SKM-1 treated with dmso at 0.1 percent for 144 hours (cell line): ENCODE results near the gene ASAP2.

Experiments
- DNase-seq: peaks from one replicate; lab custom pipeline; 2025; ENCODE audit not compliant: unreplicated experiment; lab: John Stamatoyannopoulos, UW

Gene ASAP2

DNA sequence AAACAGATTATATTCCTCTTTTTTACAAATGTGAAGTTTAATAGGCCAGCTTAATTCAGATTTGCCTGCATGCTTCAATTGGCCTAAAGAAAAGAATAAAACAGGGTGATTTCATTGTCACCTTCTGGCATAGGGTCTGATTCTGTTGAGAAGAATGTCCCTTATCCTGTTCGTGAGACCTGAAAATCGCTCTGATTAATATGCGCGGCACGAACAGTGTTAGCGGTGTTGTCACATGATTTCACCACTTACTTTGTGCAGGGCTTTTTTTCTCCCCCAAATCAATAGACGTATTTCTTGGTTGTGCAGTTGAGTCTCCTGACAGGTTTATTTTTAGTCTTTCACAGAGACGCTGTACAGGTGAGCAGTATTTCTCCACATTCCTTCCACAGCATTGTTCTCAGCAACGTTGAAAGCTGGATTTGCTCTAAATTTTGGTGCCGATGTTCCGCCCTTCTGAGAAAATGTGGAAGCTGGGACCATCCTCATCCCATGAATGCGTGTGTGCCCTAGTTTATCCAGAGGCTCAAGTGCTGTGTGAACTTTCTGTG is 134.8 kb downstream of the ASAP2 start:
- no peak for DNase-seq

DNA sequence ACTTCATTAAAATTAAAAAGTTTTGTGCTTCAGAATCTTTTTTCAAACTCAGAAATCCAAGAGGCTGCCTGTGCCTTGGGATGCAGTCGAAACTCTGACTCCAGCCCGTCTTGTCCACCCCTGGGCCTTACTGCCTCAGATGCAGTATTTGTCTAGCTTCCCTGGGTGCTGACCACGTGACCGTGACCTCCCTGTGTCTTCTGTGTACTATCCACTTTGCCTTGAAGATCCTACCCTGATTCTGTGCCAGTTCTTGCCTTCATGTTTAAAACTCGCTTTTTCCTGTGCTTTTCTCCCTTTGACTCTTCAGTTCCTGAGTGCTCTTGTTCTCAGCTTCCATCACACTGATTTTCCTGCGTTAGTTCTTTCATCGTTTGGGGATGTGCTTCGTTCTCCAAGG is 136.0 kb downstream of the ASAP2 start:
- DNase-seq: no peak

DNA sequence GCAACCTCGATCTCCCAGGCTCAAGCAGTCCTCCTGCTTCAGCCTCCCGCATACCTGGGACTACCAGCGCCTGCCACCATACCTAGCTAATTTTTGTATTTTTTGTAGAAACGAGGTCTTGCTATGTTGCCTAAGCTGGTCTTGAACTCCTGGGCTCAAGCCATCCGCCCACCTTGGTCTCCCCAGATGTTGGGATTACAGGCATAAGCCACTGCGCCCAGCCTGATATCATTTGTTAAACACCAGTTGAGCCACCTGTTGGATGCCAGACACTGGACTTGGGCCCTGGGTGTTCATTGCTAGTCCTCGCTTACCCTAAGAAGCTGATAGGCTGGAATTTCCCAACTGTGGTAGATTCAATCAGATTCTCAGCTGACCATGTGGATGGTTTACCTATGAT is 136.9 kb downstream of the ASAP2 start:
- no peak for DNase-seq

DNA sequence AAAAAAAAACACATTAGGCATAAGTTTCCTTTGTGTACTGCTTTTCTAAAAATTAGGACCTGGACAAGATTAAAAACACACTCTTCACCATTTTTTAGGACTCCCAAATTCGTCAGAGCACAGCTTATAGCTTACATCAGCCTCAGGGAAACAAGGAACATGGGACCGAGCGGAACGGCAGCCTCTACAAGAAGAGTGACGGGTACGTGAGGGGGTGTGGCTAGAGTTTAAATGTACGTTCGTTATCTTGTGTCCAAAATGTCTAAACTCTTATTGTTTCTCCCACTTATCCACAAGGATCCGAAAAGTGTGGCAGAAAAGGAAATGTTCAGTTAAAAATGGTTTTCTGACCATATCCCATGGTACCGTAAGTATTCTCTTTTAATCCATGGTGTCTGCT is 137.8 kb downstream of the ASAP2 start:
- no peak for DNase-seq

DNA sequence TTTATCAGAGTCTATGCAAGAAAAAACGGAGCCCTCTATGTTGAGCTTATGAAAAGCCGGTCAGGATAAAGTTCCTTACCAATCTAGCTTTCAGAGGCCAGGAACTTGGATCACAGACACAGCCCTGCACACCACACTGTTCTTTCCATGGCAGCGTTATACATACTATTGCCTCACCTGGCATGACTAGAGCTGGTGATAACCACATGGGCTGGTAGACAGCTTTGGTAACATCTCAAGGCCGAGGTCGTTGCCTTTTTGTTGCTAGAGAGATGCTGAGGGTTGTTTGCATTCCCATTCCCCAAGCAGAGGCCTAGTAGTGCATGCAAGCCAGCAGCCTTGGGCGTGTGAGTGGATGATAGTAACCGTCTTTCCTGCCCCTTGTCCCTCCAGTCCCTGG is 138.7 kb downstream of the ASAP2 start:
- DNase-seq: no peak

DNA sequence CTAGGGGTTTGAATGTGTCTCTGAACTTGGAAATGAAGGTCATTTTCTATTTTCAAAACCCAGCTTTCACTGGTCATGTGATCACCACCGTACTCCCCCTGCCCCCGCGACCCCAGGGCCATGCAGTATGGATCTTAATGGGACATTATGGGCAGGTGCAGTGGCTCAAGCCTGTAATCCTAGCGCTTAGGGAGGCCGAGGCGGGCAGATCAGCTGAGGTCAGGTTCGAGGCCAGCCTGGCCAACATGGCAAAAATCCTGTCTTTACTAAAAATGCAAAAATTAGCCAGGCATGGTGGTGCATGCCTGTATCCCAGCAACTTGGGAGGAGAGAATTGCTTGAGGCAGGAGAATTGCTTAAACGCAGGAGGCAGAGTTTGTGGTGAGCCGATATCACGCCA is 139.4 kb downstream of the ASAP2 start:
- DNase-seq: no peak

DNA sequence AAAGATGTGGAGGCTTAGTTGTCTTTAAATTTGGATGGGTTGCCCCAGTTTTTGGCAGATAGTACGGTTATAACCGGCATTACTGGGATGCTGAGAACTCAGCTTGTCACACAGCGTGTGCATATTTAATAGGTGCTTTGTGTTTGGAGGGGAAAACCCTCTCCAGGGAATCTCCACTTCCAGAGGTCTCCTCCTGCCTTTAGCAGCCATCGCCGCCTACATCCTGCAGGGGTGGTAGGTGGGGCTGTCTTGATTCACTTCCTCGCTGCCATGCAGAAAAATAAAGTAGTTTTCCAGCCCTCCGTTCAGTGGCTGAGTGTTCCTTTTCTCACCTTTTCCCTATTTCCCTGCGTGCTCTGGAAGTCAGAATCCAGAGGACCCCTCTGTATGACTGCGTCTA is 140.3 kb downstream of the ASAP2 start:
- DNase-seq: no peak

DNA sequence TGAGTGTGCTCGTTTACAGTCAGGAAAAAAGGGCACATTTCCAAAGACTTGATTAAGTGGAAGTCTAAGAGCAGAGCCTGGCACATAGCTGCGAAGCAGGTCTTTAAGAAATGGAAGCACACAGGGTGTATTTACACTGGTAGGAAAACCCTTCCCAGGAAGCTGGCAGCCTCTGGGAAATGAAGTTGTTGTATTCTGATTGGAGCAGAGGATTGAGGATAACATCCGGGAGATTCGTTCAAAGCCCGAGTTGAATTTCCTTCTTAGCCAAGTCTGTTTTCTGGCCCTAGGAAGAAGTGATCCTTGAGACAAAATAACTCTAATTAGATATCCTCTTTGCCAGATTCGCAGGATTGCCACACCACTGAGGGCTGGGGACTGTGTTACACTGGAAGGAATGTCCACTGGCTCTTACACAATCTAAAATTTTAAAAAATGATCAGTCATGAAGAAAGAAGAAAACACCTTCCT is 140.8 kb downstream of the ASAP2 start:
- DNase-seq: no peak

DNA sequence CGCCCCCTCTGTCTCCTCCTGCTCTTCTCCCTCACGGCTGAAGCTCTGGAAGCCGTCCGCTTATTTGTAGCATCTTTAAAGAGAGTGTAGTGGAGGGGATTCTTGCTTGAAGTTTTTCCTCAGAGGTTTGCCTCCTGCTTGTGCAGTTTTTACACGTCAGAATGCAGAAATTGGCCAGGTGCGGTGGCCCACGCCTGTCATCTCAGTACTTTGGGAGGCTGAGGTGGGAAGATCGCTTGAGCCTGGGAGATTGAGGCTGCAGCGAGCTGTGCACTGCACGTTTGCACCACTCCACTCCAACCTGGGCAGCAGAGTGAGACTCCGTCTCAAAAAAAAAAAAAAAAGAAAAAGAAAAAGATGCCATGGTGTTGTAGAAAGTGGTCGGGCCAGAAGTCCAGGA is 147.7 kb downstream of the ASAP2 start:
- no peak for DNase-seq

DNA sequence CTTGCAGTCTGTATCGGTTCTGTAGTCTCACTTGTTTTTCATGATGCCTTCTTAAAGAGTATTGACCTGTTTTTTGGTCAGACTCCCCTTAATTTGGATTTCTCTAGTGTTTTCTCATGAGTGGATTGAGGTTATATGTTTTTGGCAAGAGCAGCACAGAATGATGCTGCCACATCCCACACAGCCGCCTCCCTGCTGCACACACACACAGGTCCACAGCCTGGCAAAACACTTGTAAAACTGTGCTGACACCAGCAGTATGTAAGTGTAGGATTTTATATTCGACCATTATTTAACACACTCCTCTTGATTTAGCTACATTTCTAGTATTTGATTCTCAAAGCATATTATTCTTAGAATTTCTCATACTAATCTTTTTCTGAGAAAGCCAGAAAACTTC is 148.7 kb downstream of the ASAP2 start:
- DNase-seq: no peak

DNA sequence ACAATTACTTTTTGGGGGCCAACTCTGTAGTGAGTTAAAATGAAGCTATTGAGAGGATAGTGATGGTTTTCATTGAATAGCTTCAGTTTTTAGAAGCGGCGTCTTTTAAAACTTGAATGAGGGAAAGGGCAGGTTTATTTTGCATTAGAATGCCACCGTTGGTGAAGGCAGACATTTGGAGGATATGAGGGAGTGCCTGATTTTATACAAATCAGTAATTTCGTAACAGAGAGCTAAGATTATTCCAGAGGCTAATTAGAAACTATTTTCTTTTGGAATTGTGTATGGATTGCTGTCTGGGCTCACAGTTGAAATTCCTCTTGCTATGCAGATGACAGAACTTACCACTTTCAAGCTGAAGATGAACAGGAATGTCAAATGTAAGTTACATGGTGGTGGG is 149.1 kb downstream of the ASAP2 start:
- DNase-seq: no peak

DNA sequence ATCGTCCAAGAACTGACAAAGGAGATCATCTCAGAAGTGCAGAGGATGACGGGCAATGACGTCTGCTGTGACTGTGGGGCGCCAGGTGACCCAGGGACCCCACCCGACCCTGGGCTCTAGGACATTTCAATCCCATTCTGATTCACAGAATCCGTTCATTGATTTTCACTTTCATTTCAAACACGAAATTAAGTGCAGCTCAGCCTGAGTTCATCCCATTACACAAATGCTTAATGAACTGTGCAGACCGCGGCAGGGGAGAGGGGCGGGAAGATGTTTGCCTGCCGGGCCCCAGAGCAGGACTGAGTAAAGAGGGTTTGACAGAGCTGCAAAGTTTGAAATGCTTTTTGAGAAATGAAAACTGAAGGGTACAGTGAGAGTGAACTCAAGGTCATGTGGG is 149.6 kb downstream of the ASAP2 start:
- DNase-seq: no peak

DNA sequence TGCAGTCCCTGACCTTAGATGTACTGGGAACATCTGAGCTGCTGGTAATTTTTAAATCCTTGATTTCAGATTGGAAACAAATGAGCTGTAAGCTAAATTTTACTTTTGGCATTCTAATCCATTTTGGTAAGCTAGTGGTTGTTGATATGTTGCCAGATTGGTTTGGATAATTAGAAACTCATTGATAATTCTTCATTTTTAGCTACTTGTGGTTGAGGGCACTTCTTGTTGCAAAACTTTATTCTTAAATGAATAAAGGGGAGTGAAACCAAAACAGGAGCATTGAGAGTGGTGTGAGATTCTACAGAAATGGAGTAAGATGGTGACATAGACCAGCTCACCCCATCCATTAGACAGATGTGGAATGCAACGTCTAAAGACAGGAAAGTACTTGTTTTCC is 152.2 kb downstream of the ASAP2 start:
- no peak for DNase-seq

DNA sequence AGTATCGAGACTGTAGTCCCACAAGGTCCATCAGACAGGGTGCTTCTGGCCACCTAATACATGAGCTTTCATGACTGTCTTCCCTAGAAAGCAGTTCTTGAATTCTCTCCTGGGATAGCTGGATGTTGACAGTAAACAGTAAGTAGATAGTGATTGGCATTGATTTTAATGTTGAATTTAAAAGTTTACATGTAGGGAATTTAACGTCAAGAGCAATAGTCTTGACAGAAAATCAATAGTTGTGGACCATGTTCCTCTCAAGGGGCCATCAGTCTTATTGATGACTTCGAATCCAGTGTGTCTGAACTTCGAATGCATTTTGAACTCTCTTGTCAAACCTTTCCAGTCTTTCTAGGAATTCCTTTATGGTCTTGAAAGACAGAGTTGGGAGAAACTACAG is 152.9 kb downstream of the ASAP2 start:
- no peak for DNase-seq

DNA sequence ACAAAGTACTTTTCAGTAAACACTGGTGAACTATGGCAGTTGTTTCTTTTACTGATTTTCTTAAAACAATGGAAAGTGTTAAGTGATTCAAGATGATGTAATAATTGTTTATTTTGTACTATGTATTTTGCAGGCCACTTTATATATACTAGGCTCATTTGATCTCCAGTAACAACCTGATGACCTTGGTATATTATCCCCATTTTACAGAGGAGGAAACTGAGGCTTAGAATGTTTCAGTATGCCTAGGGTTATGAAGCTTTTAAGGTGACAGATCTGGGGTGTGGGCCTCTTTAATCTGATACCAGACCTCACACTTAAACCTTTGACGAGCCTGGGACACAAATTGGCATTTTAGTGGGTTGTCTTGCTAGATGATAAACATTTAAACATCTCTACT is 153.5 kb downstream of the ASAP2 start:
- DNase-seq: no peak

DNA sequence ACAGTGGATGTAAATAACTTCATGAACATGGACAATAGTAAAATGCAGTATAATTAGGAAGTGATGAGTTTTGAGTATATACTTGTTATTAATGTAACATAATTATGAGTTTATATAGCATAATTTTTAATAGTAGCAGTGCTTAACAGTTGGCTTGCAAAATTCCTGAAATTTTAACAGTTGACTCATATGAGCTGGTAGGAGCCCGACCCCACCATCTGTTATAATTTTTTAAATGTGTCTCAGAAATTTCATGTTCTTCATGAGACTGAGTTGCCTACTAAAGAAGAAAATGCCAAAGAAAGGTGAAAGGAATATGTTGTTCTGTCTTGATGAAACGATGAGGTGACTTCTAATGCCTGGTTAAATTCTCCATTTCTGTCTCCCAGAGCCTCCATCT is 154.1 kb downstream of the ASAP2 start:
- DNase-seq: no peak

DNA sequence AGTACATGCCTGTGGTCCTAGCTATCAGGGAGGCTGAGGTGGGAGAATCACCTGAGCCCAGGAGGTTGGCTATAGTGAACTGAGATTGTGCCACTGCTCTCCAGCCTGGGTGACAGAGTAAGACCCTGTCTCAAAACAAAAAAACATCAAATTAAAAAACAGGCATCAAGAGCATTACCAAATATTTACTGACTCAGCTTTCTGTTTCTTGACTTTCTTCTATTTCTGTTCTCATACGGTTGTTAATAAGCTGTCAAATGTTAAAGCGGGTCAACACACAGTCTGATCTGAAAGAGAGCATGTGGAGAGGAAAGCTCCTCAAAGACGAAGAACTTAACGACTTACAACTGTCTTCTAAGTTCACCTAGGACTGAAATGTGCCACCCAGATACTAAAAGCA is 157.8 kb downstream of the ASAP2 start:
- DNase-seq: no peak

DNA sequence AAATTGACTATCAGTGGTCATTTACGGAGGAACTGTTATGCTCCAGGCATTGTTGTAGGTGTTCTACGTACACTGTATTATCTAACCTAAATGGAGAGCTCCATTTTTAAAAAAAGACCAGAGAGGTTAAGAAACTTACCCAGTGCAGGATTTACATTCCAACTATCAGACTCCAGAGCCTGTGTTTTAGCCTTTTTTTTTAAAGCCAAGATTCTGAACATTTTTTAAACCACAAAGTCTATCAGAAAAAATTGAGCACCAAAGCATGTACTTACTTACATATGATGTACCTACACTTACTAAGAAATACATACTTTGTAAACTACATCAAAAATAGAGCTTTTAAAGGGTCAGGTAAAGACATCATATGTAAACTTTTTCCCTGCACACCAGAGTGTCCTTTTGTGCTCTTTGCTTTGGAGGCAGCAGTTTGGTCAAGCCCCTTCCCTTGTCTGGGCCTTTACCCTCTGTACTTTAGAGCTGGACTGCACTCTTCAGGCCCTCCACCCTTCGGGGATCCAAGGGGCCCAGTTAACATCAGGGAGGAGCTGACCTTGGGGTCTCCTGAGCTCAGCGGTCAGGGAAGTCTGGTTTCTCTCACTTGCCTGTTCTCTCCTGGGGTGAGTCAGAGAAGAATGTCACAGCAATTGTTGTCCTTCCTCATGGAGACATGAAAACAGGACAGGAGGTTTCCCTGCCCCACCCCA is 158.3 kb downstream of the ASAP2 start:
- DNase-seq: no peak

DNA sequence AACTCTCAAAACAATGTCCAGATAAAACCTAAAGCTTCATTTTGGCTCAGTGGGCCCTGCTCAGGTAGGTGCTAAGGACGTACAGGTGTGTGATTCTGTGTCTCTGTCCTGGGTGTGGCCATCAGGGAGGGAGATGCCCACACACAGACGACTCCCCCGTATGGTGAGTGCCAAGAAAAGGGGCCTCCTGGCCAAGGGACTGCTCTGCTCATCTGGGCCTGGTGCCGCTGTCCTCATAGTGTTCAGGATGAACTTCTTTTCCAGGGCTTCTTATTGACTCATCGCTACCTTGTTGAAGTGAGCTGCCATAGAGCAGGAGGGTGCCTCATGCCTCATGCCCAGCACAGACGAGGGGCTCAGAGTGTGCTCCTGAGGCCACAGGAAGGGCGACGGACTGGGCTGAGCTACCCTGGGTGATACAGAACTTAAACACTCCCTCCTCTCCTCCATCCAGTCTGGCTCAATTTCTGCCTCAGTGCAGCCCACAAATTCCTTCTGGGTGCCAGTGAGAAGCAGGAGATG is 158.9 kb downstream of the ASAP2 start:
- DNase-seq: no peak

DNA sequence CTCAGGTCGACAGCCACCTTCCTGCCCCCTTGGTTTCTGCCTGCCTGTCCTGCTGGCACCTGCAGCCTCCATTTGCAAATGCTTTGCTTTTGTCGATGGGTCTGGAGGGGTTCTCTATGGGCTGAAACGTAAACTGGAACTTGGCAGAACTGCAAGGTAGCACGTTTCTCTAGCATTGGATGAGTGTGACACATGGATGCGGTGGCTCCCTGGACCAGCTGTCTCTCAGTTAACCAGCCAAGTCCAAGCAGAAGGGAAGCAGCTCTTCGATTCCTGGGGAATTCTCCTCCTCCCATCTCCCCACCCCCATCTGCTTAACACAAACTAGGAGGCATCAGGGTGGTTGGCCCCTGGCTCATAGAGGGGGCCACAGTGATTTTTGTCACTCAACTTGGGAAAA is 159.4 kb downstream of the ASAP2 start:
- no peak for DNase-seq

DNA sequence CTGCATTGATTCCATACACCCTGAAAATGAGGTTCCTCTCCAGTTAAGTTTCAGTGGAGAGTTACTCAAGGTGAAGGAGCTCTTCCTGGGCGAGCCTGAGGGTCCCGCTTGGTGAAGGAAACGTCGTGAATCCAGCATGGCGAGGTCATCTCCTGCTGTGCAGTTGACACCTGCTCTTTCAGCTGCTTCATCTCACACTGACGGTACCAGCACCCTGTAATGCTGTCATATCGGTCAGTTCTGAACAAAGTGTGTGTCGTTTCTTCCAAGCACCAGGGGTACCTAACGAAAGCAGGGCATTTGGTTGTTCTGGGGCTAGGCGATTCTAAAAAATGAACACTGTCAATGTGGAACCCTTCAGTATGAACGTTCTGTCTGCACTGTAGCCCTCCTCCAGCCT is 164.1 kb downstream of the ASAP2 start:
- DNase-seq: no peak

DNA sequence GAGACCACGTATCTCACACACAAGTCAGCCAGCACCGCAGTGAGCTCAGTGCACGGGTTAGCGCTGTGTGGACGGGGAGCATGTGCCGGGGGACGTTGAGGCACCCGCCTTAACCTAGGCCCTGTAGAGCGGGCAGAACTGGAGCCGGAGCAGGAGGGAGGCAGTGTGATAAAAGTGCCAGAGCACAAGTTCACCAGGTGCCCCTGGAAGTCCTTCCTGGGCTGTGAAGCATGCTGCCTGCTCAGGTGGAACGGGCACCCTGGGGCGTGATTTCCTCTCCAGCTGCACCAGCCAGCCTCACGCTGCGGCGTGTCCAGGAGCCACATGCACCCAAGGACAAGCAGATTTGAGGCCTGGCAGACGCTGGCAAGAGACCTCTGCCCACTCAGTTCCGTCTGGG is 166.4 kb downstream of the ASAP2 start:
- no peak for DNase-seq

DNA sequence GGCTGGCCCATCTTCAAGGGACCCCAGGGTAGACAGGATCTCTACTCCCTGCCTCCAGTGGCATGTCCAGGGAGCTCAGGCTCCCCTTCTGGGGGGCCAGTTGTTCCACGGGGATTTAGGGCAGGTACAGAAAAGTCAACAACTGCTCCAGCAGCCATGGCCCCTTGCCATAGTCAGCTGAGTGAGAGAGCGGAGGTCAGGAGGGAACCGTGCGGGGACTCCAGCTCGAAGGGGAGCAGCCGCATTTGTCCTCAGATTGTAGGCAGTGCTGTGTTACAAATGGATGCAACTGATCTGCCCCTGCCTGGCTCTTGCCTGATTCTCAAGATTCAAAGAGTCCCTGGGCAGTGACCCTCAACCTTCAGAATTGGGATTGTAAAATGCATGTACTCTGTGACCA is 166.9 kb downstream of the ASAP2 start:
- DNase-seq: no peak
